ENCODE results near the gene ZNF77. TPM values are rescaled to one million over a fixed set of nuclear protein-coding genes. Genes with fewer than 3 reads are reported as not detected.

The ZNF77 gene
- total and polyA plus RNA-seq, 10 of the 15 experiments (the other 5 are each of a cell fraction or from before 2014, with no cell fraction given): 1.9 to 4.7 (median 3.0) TPM

GRCh38 chr19:2888731-2889224 lies 56.0 kb downstream of the ZNF77 start (continued):
- TF ChIP-seq TCF3 (IDR thresholded peaks at IDR 0.05; ENCODE audit: borderline replicate concordance, insufficient read depth, low read depth, low read length) (peak; percentile 41; the same call in 1 of the 2 replicates), TCF12 (IDR thresholded peaks at IDR 0.05; ENCODE audit: low read depth, low read length) (peak; percentile 69; the same call in 1 of the 2 replicates), CREB1 (IDR thresholded peaks at IDR 0.05; ENCODE audit: low read depth) (peak; percentile 94), IKZF2 (IDR thresholded peaks at IDR 0.05) (peak; percentile 29 to 37; a peak in 2 of 4 replicates), IKZF1 (conservative IDR thresholded peaks at IDR 0.05) (0 out of 2 replicates have a peak, but pooled peaks have one; percentile 11), BHLHE40 (IDR thresholded peaks at IDR 0.05; ENCODE audit: borderline replicate concordance in 1 of 2, low read depth in 2 of 2, low read length in 1 of 2) (no peak), CBX5 (IDR thresholded peaks at IDR 0.05; ENCODE audit: low read depth) (0 out of 2 replicates have a peak, but pooled peaks have one; percentile 49)
- TF ChIP-seq, protein P1, sequence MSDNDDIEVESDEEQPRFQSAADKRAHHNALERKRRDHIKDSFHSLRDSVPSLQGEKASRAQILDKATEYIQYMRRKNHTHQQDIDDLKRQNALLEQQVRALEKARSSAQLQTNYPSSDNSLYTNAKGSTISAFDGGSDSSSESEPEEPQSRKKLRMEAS (IDR thresholded peaks at IDR 0.05; ENCODE audit: low read depth, low read length): 0 out of 2 replicates have a peak, but pooled peaks have one; percentile 35

DNA sequence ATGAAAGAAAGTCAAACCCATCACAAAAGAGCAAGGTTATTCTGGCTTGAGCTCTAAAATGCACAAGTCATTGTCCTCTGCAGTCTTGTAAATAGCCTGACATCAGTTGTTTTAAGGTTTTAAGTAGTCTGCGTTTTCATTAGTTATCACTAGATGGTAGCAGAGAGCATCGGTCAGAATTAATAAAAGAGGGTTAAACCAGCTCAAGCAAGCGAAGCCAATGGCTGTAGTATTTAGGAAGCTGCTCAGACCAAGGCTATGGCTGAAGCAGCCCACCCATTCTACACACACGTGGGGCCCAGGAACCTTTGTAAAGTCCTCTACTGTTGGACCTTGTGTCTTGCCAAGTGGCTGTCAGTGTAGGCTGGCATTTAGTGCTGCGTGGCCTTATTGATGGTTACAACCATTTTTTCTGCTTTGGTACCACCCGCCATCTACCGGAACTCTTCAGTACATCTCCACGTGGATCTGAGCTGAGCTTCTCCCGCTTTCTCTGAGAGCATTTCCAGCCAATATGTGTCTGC lies 57.3 kb downstream of the ZNF77 start:
- Histone ChIP-seq H3K9ac (ENCODE audit: control insufficient read depth, insufficient read depth, low read length) (no peak overlapping the region), H4K20me1 (ENCODE audit: control insufficient read depth, insufficient read depth) (no peaks in the 10 kb centered on the region), H3K36me3 (ENCODE audit: control insufficient read depth in 2 of 2, insufficient read depth in 2 of 2, low read length in 1 of 2) (no peaks in the 10 kb centered on the region), H3K9me3 (replicated peaks; ENCODE audit: control insufficient read depth, insufficient read depth, low read length) (no peaks in the 10 kb centered on the region; the same call in 2 of the 3 replicates), H3K27ac (ENCODE audit: control insufficient read depth, insufficient read depth) (no peak overlapping the region), H3K4me1 (ENCODE audit: control insufficient read depth, insufficient read depth, low read length) (peaks cover 3% of the 10 kb centered on the region; the same call in 1 of the 2 replicates), H3K4me2 (ENCODE audit: control insufficient read depth, insufficient read depth) (no peak overlapping the region), H3K79me2 (ENCODE audit: control insufficient read depth, insufficient read depth, low read length) (no peaks in the 10 kb centered on the region), H2AFZ (ENCODE audit: control insufficient read depth, low read depth, low read length) (peak overlapping the region; percentile 66), H3K27me3 (replicated peaks in 1 of 2; ENCODE audit: control insufficient read depth in 2 of 2, insufficient read depth in 2 of 2, low read length in 1 of 2) (no peaks in the 10 kb centered on the region), H3K4me3 (no peak overlapping the region)
- no peak for DNase-seq (ENCODE audit: low read depth, low spot score)
- peak; percentile 95 for FAIRE-seq
- ChIA-PET CTCF (interaction anchor here (0.6 to 3.1 kb wide), 24 partner anchors 11 to 239 kb away, joined by 3 to 29 read pairs (median 4); partner anchors contain the start of gene ZNF57), RAD21 (ENCODE audit: unreplicated experiment) (interaction anchor here (0.6 to 1.5 kb wide), 4 partner anchors 13 to 1461 kb away, joined by 3 to 10 read pairs (median 5); partner anchors contain the start of gene ZNF57), SMC1A (ENCODE audit: uncharacterized antibody, unreplicated experiment) (interaction anchor here (0.9 to 2.0 kb wide), 6 partner anchors 13 to 246 kb away, joined by 3 to 9 read pairs (median 4); partner anchors contain the start of gene ZNF57), POLR2A (interaction anchor here (0.5 to 0.6 kb wide), 2 partner anchors 75 to 388 kb away, joined by 4 read pairs; no protein-coding TSS in a partner anchor)
- ATAC-seq: peak; percentile 89
- in situ Hi-C loops (cut with MboI) (loop anchor here (5.0 kb wide), 1 partner anchor 240 kb away; no protein-coding TSS in a partner anchor), intact Hi-C loops (cut with micrococcal nuclease; ENCODE audit: unreplicated experiment) (loop anchor here (5.0 to 10.0 kb wide), 2 partner anchors 57 to 240 kb away; partner anchors contain the start of gene ZNF77)
- BruUV-seq (replicated peaks): no TSS peak
- 1% methylated on average over 9 of the region's 9 CpGs for WGBS (ENCODE audit: insufficient coverage, insufficient replicate concordance, low lambda C conversion rate, missing lambda C conversion rate)
- TF ChIP-seq, protein P2, sequence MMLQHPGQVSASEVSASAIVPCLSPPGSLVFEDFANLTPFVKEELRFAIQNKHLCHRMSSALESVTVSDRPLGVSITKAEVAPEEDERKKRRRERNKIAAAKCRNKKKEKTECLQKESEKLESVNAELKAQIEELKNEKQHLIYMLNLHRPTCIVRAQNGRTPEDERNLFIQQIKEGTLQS (IDR thresholded peaks at IDR 0.05; ENCODE audit: borderline replicate concordance, extremely low read depth, low read depth, low read length): no peak
- TF ChIP-seq SREBF2 (IDR thresholded peaks at IDR 0.05; ENCODE audit: low read length) (no peak), RAD21 (IDR thresholded peaks at IDR 0.05; ENCODE audit: insufficient read depth, low read depth, low read length) (peak; percentile 60), SMC3 (IDR thresholded peaks at IDR 0.05; ENCODE audit: borderline replicate concordance, low read length) (peak; percentile 50; the same call in 1 of the 2 replicates), ZNF217 (IDR thresholded peaks at IDR 0.05) (no peak), ZSCAN29 (IDR thresholded peaks at IDR 0.05) (no peak), CTCF (IDR thresholded peaks at IDR 0.05 in 2 of 3, conservative IDR thresholded peaks at IDR 0.05 in 1 of 3; ENCODE audit: control insufficient read depth in 2 of 3, extremely low read depth in 1 of 3, insufficient read depth in 1 of 3, low read depth in 3 of 3, low read length in 3 of 3) (peak; percentile 61 to 65 (median 61)), POLR2AphosphoS5 (IDR thresholded peaks at IDR 0.05; ENCODE audit: low read length) (no peak), TARDBP (IDR thresholded peaks at IDR 0.05; ENCODE audit: borderline replicate concordance) (no peak), ZZZ3 (IDR thresholded peaks at IDR 0.05; ENCODE audit: control insufficient read depth, insufficient read length, low read depth) (no peak), ZNF384 (IDR thresholded peaks at IDR 0.05; ENCODE audit: borderline replicate concordance, low read depth, low read length) (0 out of 2 replicates have a peak, but pooled peaks have one; percentile 6)

All from GM12878 (cell line).